Measurements from ENCODE around the gene CARMIL1.

The CARMIL1 gene

GRCh38 chr6:25336996-25337395 is 57.8 kb downstream of the CARMIL1 start:
- DNase-seq: no peak

- no peak for DNase-seq
These were observed 58.3 kb downstream of the CARMIL1 start for GRCh38 chr6:25337431-25337830.

- DNase-seq: no peak
These were observed 61.4 kb downstream of the CARMIL1 start for GRCh38 chr6:25340431-25341202.

GRCh38 chr6:25341203-25341552 is 62.0 kb downstream of the CARMIL1 start:
- no peak for DNase-seq

GRCh38 chr6:25341923-25342619 is 62.9 kb downstream of the CARMIL1 start:
- no peak for DNase-seq

GRCh38 chr6:25342802-25343201 is 63.6 kb downstream of the CARMIL1 start:
- DNase-seq: no peak

GRCh38 chr6:25343984-25344383 is 64.8 kb downstream of the CARMIL1 start:
- DNase-seq: no peak

- DNase-seq: no peak
These were observed 65.7 kb downstream of the CARMIL1 start for GRCh38 chr6:25344827-25345226.

- no peak for DNase-seq
These were observed 66.9 kb downstream of the CARMIL1 start for GRCh38 chr6:25346064-25346463.

GRCh38 chr6:25350573-25350972 is 71.4 kb downstream of the CARMIL1 start:
- no peak for DNase-seq

- no peak for DNase-seq
These were observed 72.3 kb downstream of the CARMIL1 start for GRCh38 chr6:25351485-25351884.

GRCh38 chr6:25352285-25352684 is 73.1 kb downstream of the CARMIL1 start:
- DNase-seq: no peak

- no peak for DNase-seq
These were observed 75.1 kb downstream of the CARMIL1 start for GRCh38 chr6:25354078-25354932.

GRCh38 chr6:25359191-25359861 is 80.2 kb downstream of the CARMIL1 start:
- peak in 8 of 14 donors; percentile 10 to 55 (median 28) for DNase-seq

- no peak for DNase-seq
These were observed 80.7 kb downstream of the CARMIL1 start for GRCh38 chr6:25359891-25360290.

- DNase-seq: no peak
These were observed 81.4 kb downstream of the CARMIL1 start for GRCh38 chr6:25360621-25361020.

- no peak for DNase-seq
These were observed 84.3 kb downstream of the CARMIL1 start for GRCh38 chr6:25363427-25363826.

- DNase-seq: no peak
These were observed 86.0 kb downstream of the CARMIL1 start for GRCh38 chr6:25365154-25365553.

GRCh38 chr6:25366903-25367545 is 87.8 kb downstream of the CARMIL1 start:
- no peak for DNase-seq

- peak in 2 of 14 donors; percentile 9 for DNase-seq
These were observed 89.9 kb downstream of the CARMIL1 start for GRCh38 chr6:25369036-25369432.

- peak in 2 of 14 donors; percentile 2 to 9 for DNase-seq
These were observed 90.4 kb downstream of the CARMIL1 start for GRCh38 chr6:25369433-25370177.

All from C1 segment of cervical spinal cord (tissue), 14 donors.